GM23338 (cell line): Measurements from ENCODE around the gene PPP2R2B. TPM values are rescaled to one million over a fixed set of nuclear protein-coding genes. Genes with fewer than 3 reads are reported as not detected.

Experiments used
- ATAC-seq: fragments of 200-7000 bp; cut with Tn5 transposase; 3 replicates; pipeline ENCODE4 v1.9.1; 2020
- DNase-seq: peaks from one replicate; pipeline ENCODE4 v3.0.0-alpha.2; 2015; ENCODE audit warnings: low spot score
- H2AFZ ChIP-seq: fragments of 200-600 bp; sonication (generic); 2 replicates; pipeline ENCODE4 v1.8.0; 2016; ENCODE audit warnings: antibody characterized with exemption, mild to moderate bottlenecking, moderate library complexity
- H3F3A ChIP-seq: fragments of 200-600 bp; sonication (generic); replicated peaks from 2 replicates; pipeline ENCODE4 v1.8.0; 2017; ENCODE audit warnings: antibody characterized with exemption, mixed run types, low read depth
- H3K27ac ChIP-seq: fragments of 200-600 bp; sonication (generic); 2 replicates; pipeline ENCODE4 v1.6.1; 2016; ENCODE audit warnings: low read depth
- H3K27me3 ChIP-seq: fragments of 200-600 bp; sonication (generic); 2 replicates; pipeline ENCODE4 v1.8.0; 2016; ENCODE audit warnings: mild to moderate bottlenecking, mixed run types, moderate library complexity; ENCODE audit not compliant: insufficient read depth
- H3K36me3 ChIP-seq: fragments of 200-600 bp; sonication (generic); 2 replicates; pipeline ENCODE4 v1.8.0; 2016; ENCODE audit warnings: mild to moderate bottlenecking; ENCODE audit not compliant: insufficient read depth
- H3K4me1 ChIP-seq: fragments of 200-600 bp; sonication (generic); 2 replicates; pipeline ENCODE4 v1.8.0; 2016; ENCODE audit warnings: mild to moderate bottlenecking, moderate library complexity; ENCODE audit not compliant: insufficient read depth
- H3K4me2 ChIP-seq: fragments of 200-600 bp; sonication (generic); 2 replicates; pipeline ENCODE4 v1.7.1; 2017; ENCODE audit warnings: mixed run types
- H3K4me3 ChIP-seq: fragments of 200-600 bp; sonication (generic); 2 replicates; pipeline ENCODE4 v1.6.1; 2016; ENCODE audit warnings: mixed run types
- H3K79me2 ChIP-seq: fragments of 200-600 bp; sonication (generic); replicated peaks from 2 replicates; pipeline ENCODE4 v1.8.0; 2017; ENCODE audit warnings: mild to moderate bottlenecking; ENCODE audit not compliant: insufficient read depth
- H3K9me2 ChIP-seq: fragments of 200-600 bp; sonication (generic); 2 replicates; pipeline ENCODE4 v1.8.0; 2017; ENCODE audit not compliant: insufficient read depth
- H4K20me1 ChIP-seq: fragments of 200-600 bp; sonication (generic); replicated peaks from 2 replicates; pipeline ENCODE4 v1.8.0; 2017; ENCODE audit warnings: mild to moderate bottlenecking; ENCODE audit not compliant: insufficient read depth
- H3K27ac Mint-ChIP-seq: 2 replicates; pipeline ENCODE4 v1.8.0; 2020; ENCODE audit warnings: inconsistent platforms, mild to moderate bottlenecking, moderate library complexity, mixed read lengths
- H3K27me3 Mint-ChIP-seq: 3 replicates; pipeline ENCODE4 v1.8.0; 2022; ENCODE audit warnings: low read depth, mild to moderate bottlenecking, moderate library complexity, mixed read lengths, inconsistent platforms; ENCODE audit not compliant: insufficient read depth, poor library complexity
- H3K36me3 Mint-ChIP-seq: 3 replicates; pipeline ENCODE4 v1.8.0; 2021; ENCODE audit warnings: low read depth, mild to moderate bottlenecking, inconsistent platforms, moderate library complexity, mixed read lengths
- H3K4me1 Mint-ChIP-seq: 3 replicates; pipeline ENCODE4 v1.8.0; 2020; ENCODE audit warnings: mild to moderate bottlenecking, inconsistent platforms, mixed read lengths
- H3K4me3 Mint-ChIP-seq: 3 replicates; pipeline ENCODE4 v1.8.0; 2021; ENCODE audit warnings: moderate library complexity, mild to moderate bottlenecking, inconsistent platforms, mixed read lengths
- H3K9me3 Mint-ChIP-seq: 3 replicates; pipeline ENCODE4 v1.8.0; 2020; ENCODE audit warnings: moderate library complexity, mild to moderate bottlenecking, inconsistent platforms, mixed read lengths
- CTCF ChIP-seq, 2 experiments: fragments of 200-600 bp in 1 of 2; sonication (generic) in 1 of 2; conservative IDR thresholded peaks; 2 replicates each; pipeline versions ENCODE4 v1.5.1 to v1.6.1; 2016 to 2017; ENCODE audit warnings: antibody characterized with exemption in 2 of 2, low read depth in 2 of 2, mild to moderate bottlenecking in 2 of 2, moderate library complexity in 1 of 2
- ETS1 ChIP-seq: IDR thresholded peaks from 2 replicates; pipeline ENCODE4 v1.6.1; 2016; ENCODE audit warnings: antibody characterized with exemption
- EZH2 ChIP-seq: fragments of 200-600 bp; sonication (generic); IDR thresholded peaks from one replicate; pipeline ENCODE4 v1.8.0; 2017; ENCODE audit warnings: antibody characterized with exemption, mild to moderate bottlenecking, low read depth; ENCODE audit not compliant: unreplicated experiment
- JUNB ChIP-seq: IDR thresholded peaks from one replicate; pipeline ENCODE4 v1.6.1; 2016; ENCODE audit warnings: antibody characterized with exemption; ENCODE audit not compliant: unreplicated experiment
- POLR2AphosphoS5 ChIP-seq: IDR thresholded peaks from 2 replicates; pipeline ENCODE4 v1.6.1; 2016; ENCODE audit warnings: antibody characterized with exemption, low read depth
- STAT1 ChIP-seq: IDR thresholded peaks from one replicate; pipeline ENCODE4 v1.6.1; 2016; ENCODE audit warnings: antibody characterized with exemption; ENCODE audit not compliant: unreplicated experiment
- polyA plus RNA-seq: library from polyadenylated mRNA; unstranded; fragments of >200 nt; fragmentation: Nextera tagmentation; extraction: Ambion mirVana; gene quantifications from 2 replicates; pipeline ENCODE4 v1.2.1, GENCODE V29; 2016
- total RNA-seq: library from RNA; depleted of rRNA; stranded (reverse); fragments of >200 nt; shearing (Covaris generic); gene quantifications from 2 replicates; pipeline ENCODE4 v1.2.3, GENCODE V29; 2014
- TF ChIP-seq, protein P1 (sequence below): fragments of 250-450 bp; sonication (Bioruptor Pico); IDR thresholded peaks from 2 replicates; pipeline ENCODE4 v1.5.0; 2020; ENCODE audit warnings: mild to moderate bottlenecking, moderate library complexity

Gene PPP2R2B
- total and polyA plus RNA-seq, 2 experiments from 2014 or later, result 21.3 to 33.9 TPM

DNA sequence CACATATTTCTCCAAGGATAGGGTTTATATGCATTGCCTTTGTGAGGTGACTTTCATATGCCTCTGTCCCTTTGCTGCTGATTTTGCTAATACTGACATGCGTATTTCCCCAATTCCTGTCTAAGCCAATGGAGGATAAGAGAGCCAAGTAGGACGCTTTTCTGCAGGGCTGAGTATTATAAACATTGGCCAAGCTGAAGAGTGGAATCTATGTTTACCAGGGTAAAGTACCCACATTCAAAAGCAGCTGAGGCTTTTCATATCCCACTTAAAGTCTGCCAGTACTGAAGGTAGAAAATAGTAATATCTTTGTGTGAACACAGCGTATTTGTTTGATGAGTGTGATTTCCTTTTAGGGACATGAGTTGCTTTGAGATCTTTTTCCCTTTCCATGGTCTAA lies 233.7 kb downstream of the PPP2R2B start (continued):
- TF ChIP-seq, protein P1, sequence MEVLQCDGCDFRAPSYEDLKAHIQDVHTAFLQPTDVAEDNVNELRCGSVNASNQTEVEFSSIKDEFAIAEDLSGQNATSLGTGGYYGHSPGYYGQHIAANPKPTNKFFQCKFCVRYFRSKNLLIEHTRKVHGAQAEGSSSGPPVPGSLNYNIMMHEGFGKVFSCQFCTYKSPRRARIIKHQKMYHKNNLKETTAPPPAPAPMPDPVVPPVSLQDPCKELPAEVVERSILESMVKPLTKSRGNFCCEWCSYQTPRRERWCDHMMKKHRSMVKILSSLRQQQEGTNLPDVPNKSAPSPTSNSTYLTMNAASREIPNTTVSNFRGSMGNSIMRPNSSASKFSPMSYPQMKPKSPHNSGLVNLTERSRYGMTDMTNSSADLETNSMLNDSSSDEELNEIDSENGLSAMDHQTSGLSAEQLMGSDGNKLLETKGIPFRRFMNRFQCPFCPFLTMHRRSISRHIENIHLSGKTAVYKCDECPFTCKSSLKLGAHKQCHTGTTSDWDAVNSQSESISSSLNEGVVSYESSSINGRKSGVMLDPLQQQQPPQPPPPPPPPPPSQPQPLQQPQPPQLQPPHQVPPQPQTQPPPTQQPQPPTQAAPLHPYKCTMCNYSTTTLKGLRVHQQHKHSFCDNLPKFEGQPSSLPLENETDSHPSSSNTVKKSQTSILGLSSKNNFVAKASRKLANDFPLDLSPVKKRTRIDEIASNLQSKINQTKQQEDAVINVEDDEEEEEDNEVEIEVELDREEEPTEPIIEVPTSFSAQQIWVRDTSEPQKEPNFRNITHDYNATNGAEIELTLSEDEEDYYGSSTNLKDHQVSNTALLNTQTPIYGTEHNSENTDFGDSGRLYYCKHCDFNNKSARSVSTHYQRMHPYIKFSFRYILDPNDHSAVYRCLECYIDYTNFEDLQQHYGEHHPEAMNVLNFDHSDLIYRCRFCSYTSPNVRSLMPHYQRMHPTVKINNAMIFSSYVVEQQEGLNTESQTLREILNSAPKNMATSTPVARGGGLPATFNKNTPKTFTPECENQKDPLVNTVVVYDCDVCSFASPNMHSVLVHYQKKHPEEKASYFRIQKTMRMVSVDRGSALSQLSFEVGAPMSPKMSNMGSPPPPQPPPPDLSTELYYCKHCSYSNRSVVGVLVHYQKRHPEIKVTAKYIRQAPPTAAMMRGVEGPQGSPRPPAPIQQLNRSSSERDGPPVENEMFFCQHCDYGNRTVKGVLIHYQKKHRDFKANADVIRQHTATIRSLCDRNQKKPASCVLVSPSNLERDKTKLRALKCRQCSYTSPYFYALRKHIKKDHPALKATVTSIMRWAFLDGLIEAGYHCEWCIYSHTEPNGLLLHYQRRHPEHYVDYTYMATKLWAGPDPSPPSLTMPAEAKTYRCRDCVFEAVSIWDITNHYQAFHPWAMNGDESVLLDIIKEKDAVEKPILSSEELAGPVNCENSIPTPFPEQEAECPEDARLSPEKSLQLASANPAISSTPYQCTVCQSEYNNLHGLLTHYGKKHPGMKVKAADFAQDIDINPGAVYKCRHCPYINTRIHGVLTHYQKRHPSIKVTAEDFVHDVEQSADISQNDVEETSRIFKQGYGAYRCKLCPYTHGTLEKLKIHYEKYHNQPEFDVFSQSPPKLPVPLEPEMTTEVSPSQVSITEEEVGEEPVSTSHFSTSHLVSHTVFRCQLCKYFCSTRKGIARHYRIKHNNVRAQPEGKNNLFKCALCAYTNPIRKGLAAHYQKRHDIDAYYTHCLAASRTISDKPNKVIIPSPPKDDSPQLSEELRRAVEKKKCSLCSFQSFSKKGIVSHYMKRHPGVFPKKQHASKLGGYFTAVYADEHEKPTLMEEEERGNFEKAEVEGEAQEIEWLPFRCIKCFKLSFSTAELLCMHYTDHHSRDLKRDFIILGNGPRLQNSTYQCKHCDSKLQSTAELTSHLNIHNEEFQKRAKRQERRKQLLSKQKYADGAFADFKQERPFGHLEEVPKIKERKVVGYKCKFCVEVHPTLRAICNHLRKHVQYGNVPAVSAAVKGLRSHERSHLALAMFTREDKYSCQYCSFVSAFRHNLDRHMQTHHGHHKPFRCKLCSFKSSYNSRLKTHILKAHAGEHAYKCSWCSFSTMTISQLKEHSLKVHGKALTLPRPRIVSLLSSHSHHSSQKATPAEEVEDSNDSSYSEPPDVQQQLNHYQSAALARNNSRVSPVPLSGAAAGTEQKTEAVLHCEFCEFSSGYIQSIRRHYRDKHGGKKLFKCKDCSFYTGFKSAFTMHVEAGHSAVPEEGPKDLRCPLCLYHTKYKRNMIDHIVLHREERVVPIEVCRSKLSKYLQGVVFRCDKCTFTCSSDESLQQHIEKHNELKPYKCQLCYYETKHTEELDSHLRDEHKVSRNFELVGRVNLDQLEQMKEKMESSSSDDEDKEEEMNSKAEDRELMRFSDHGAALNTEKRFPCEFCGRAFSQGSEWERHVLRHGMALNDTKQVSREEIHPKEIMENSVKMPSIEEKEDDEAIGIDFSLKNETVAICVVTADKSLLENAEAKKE (CRISPR knock-in tag), result no peak

DNA sequence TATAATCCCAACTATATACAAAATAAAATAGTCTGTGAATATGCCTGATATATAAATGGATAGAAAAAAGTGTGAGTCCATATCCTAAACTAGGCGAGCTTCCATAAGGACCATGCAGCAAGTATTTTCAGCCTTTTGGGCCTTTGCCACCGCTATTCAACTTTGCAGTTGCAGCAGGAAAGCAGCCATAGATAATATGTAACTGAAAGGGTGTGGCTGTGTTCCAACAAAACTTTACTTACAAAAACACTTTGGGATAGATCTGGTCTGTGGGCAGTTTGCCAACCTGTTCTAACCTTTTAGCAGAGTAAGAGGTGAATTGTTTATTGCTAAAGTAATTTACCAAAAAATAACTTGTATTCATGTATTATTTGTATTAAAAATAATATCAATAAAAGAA lies 234.8 kb downstream of the PPP2R2B start:
- DNase-seq, result no peak
- Mint-ChIP-seq H3K36me3 (no peaks in the 10 kb centered on the region), H3K4me3 (no peak overlapping the region), H3K27me3 (peaks cover 2% of the 10 kb centered on the region), H3K4me1 (peaks cover 15% of the 10 kb centered on the region; the same call in 2 of the 3 replicates), H3K9me3 (no peaks in the 10 kb centered on the region), H3K27ac (no peak overlapping the region)
- Histone ChIP-seq H3K4me1 (no peaks in the 10 kb centered on the region), H4K20me1 (no peaks in the 10 kb centered on the region), H3K36me3 (no peaks in the 10 kb centered on the region), H3K79me2 (no peaks in the 10 kb centered on the region), H3K4me3 (no peak overlapping the region), H3K9me2 (no peaks in the 10 kb centered on the region; the same call in 1 of the 2 replicates), H3K27ac (no peak overlapping the region), H3F3A (no peaks in the 10 kb centered on the region), H2AFZ (no peak overlapping the region), H3K27me3 (no peaks in the 10 kb centered on the region), H3K4me2 (no peak overlapping the region)
- no peak for ATAC-seq
- TF ChIP-seq JUNB, result no peak
- no peak for TF ChIP-seq EZH2
- TF ChIP-seq, protein P1 (CRISPR knock-in tag), result no peak
- no peak for TF ChIP-seq ETS1
- TF ChIP-seq STAT1, result no peak
- no peak for TF ChIP-seq CTCF (conservative IDR thresholded peaks at IDR 0.05; ENCODE audit: low read depth in 2 of 2)
- TF ChIP-seq POLR2AphosphoS5, result no peak
